A549 (cell line): Measurements from ENCODE around the gene MCM10. TPM values are rescaled to one million over a fixed set of nuclear protein-coding genes. Genes with fewer than 3 reads are reported as not detected.

Source experiments
- ATAC-seq, 2 experiments: fragments of 200-7000 bp in 1 of 2; fragments of >200 bp in 1 of 2; cut with Nextera tagmentation in 1 of 2; cut with Tn5 transposase in 1 of 2; 3 replicates each; pipeline versions ENCODE4 v1.8.0 to v1.9.1; 2018 to 2020; ENCODE audit warnings: mild to moderate bottlenecking in 1 of 2, moderate library complexity in 1 of 2
- CTCF ChIA-PET: fragments of 300-600 bp; sonication (Branson Sonifier 250); formaldehyde crosslinking; extraction: SDS; loops from one replicate; lab custom pipeline; 2021; ENCODE audit warnings: antibody characterized with exemption, inconsistent platforms; lab: Yijun Ruan, JAX
- POLR2A ChIA-PET: fragments of 350-600 bp; formaldehyde crosslinking; extraction: SDS; loops from one replicate; lab custom pipeline; 2021; ENCODE audit warnings: antibody characterized with exemption, inconsistent platforms; lab: Yijun Ruan, JAX
- DNase-seq, 2 experiments: peaks; one replicate each; pipeline versions ENCODE4 v3.0.0 to v3.0.0-alpha.2; 2011 to 2016; ENCODE audit warnings: low read depth in 1 of 2, low spot score in 1 of 2
- FAIRE-seq: peaks from 2 replicates; lab custom pipeline; 2011; peaks lifted over from hg19 to GRCh38; lab: Jason Lieb, UNC
- H3K27ac ChIP-seq, 2 experiments: fragments of >200 bp; sonication (Bioruptor Twin); formaldehyde crosslinking; 3 replicates each; pipeline ENCODE4 v1.5.1; 2016 to 2017
- H3K4me1 ChIP-seq: fragments of >200 bp; sonication (Bioruptor Twin); formaldehyde crosslinking; 3 replicates; pipeline ENCODE4 v1.6.1; 2016
- H3K4me2 ChIP-seq: fragments of >200 bp; sonication (Bioruptor Twin); formaldehyde crosslinking; 3 replicates; pipeline ENCODE4 v1.6.1; 2016
- H3K4me3 ChIP-seq: fragments of >200 bp; sonication (Bioruptor Twin); formaldehyde crosslinking; 3 replicates; pipeline ENCODE4 v1.5.1; 2016
- H3K9me3 ChIP-seq: fragments of >200 bp; sonication (Bioruptor Twin); formaldehyde crosslinking; 3 replicates; pipeline ENCODE4 v1.6.1; 2016
- BHLHE40 ChIP-seq: IDR thresholded peaks from 2 replicates; pipeline ENCODE4 v1.6.1; 2012; ENCODE audit warnings: low read depth, low read length, inconsistent platforms
- CBX8 ChIP-seq: fragments of 200-600 bp; sonication (generic); IDR thresholded peaks from 2 replicates; pipeline ENCODE4 v1.6.1; 2016
- CEBPB ChIP-seq, 2 experiments: fragments of >200 bp in 1 of 2; sonication (Bioruptor Twin) in 1 of 2; formaldehyde crosslinking in 1 of 2; IDR thresholded peaks; 2 replicates each; pipeline ENCODE4 v1.6.1; 2012 to 2016
- E2F6 ChIP-seq: IDR thresholded peaks from 2 replicates; pipeline ENCODE4 v1.6.1; 2012; ENCODE audit warnings: low read depth, borderline replicate concordance
- EHMT2 ChIP-seq: fragments of 200-600 bp; sonication (generic); IDR thresholded peaks from 2 replicates; pipeline ENCODE4 v1.6.1; 2016; ENCODE audit warnings: antibody characterized with exemption, low read depth, mild to moderate bottlenecking, moderate library complexity
- FOSB ChIP-seq: fragments of 250-450 bp; sonication (Bioruptor Pico); IDR thresholded peaks from 2 replicates; pipeline ENCODE4 v1.5.0; 2020; ENCODE audit warnings: mild to moderate bottlenecking, moderate library complexity
- FOXS1 ChIP-seq: fragments of 250-450 bp; sonication (Bioruptor Pico); IDR thresholded peaks from 2 replicates; pipeline ENCODE4 v1.5.0; 2020; ENCODE audit warnings: mild to moderate bottlenecking, moderate library complexity
- GATA3 ChIP-seq: IDR thresholded peaks from 2 replicates; pipeline ENCODE4 v1.6.1; 2012; ENCODE audit warnings: borderline replicate concordance
- HEYL ChIP-seq: fragments of 250-450 bp; sonication (Bioruptor Pico); IDR thresholded peaks from 2 replicates; pipeline ENCODE4 v1.8.0; 2021; ENCODE audit warnings: mild to moderate bottlenecking, moderate library complexity
- HMGXB4 ChIP-seq: fragments of 250-450 bp; sonication (Bioruptor Pico); IDR thresholded peaks from 2 replicates; pipeline ENCODE4 v1.5.0; 2021; ENCODE audit warnings: mild to moderate bottlenecking, moderate library complexity, borderline replicate concordance
- HOXB13 ChIP-seq: fragments of 250-450 bp; sonication (Bioruptor Pico); IDR thresholded peaks from 2 replicates; pipeline ENCODE4 v1.5.0; 2020; ENCODE audit warnings: low read depth, mild to moderate bottlenecking, moderate library complexity
- JUNB ChIP-seq: fragments of >200 bp; sonication (Bioruptor Twin); formaldehyde crosslinking; IDR thresholded peaks from 2 replicates; pipeline ENCODE4 v1.6.1; 2016
- KDM1A ChIP-seq: fragments of 200-600 bp; sonication (generic); IDR thresholded peaks from 2 replicates; pipeline ENCODE4 v1.6.1; 2016; ENCODE audit warnings: low read depth, mild to moderate bottlenecking
- KDM5A ChIP-seq: fragments of 200-600 bp; sonication (generic); IDR thresholded peaks from 2 replicates; pipeline ENCODE4 v1.6.1; 2016; ENCODE audit warnings: antibody characterized with exemption, mild to moderate bottlenecking
- MYC ChIP-seq: IDR thresholded peaks from 2 replicates; pipeline ENCODE4 v1.6.1; 2012; ENCODE audit warnings: mild to moderate bottlenecking, inconsistent platforms, low read length, improper control_type of control experiment, borderline replicate concordance
- NPAS2 ChIP-seq: fragments of 250-450 bp; sonication (Bioruptor Pico); IDR thresholded peaks from 2 replicates; pipeline ENCODE4 v1.8.0; 2022; ENCODE audit warnings: mild to moderate bottlenecking, moderate library complexity, borderline replicate concordance
- PHF8 ChIP-seq: fragments of 200-600 bp; sonication (generic); IDR thresholded peaks from 2 replicates; pipeline ENCODE4 v1.6.1; 2016; ENCODE audit warnings: low read depth, mild to moderate bottlenecking, antibody characterized with exemption, moderate library complexity, borderline replicate concordance
- RAD21 ChIP-seq, 2 experiments: fragments of >200 bp in 1 of 2; sonication (Bioruptor Twin) in 1 of 2; formaldehyde crosslinking in 1 of 2; IDR thresholded peaks in 1 of 2; conservative IDR thresholded peaks in 1 of 2; 2 replicates in 1 of 2; 3 replicates in 1 of 2; pipeline ENCODE4 v1.6.1; 2012 to 2018; ENCODE audit warnings: inconsistent platforms in 1 of 2
- RARB ChIP-seq: fragments of 250-450 bp; sonication (Bioruptor Pico); IDR thresholded peaks from 2 replicates; pipeline ENCODE4 v1.8.0; 2021; ENCODE audit warnings: mild to moderate bottlenecking, moderate library complexity
- USF2 ChIP-seq: fragments of 450-650 bp; IDR thresholded peaks from 2 replicates; pipeline ENCODE4 v1.6.1; 2014; ENCODE audit warnings: antibody characterized with exemption
- ZFP36 ChIP-seq: fragments of 450-650 bp; IDR thresholded peaks from 2 replicates; pipeline ENCODE4 v1.6.1; 2014; ENCODE audit warnings: borderline replicate concordance; ENCODE audit not compliant: partially characterized antibody
- WGBS: methylation state at CpG from one replicate; pipeline ENCODE4 v1.1.6; 2017; ENCODE audit errors: missing lambda C conversion rate; 5-methylcytosine and 5-hydroxymethylcytosine counted together
- polyA plus RNA-seq, 4 experiments: library from polyadenylated mRNA; depleted of rRNA in 3 of 4; stranded (reverse); fragments of >200 nt; fragmentation: RNase III in 1 of 4; extraction: RNeasy Plus Mini Kit Qiagen cat#74134 plus additional on column Dnase treatment in 1 of 4; gene quantifications; 2 replicates in 3 of 4; 3 replicates in 1 of 4; pipeline ENCODE4 v1.2.3, GENCODE V29; 2011 to 2017

The MCM10 gene
- polyA plus RNA-seq, 2 of the 4 experiments (the other 2 are of a cell fraction), result 24.3 to 24.4 TPM

GRCh38 chr10:13115832-13116803 lies 45.2 kb upstream of the MCM10 start:
- Histone ChIP-seq H3K9me3 (no peaks in the 10 kb centered on the region), H3K4me3 (no peak overlapping the region), H3K27ac (no peak overlapping the region), H3K4me2 (no peak overlapping the region)
- 84% methylated on average over 12 of the region's 12 CpGs for WGBS
- ChIA-PET POLR2A (no interaction called here), CTCF (interaction anchor here (0.5 to 2.3 kb wide), 4 partner anchors 9 to 307 kb away, joined by 3 to 9 read pairs (median 6); partner anchors contain the start of genes MCM10 and OPTN)
- no peak for DNase-seq
- FAIRE-seq, result no peak
- ATAC-seq, result no peak
- TF ChIP-seq BHLHE40, result no peak
- TF ChIP-seq, all 56 proteins: peak for 0
- H3K4me1 ChIP-seq, result no peaks in the 10 kb centered on the region

- H3K4me2 ChIP-seq, result no peak overlapping the region
- WGBS, result 81% methylated on average over 14 of the region's 14 CpGs
- H3K27ac ChIP-seq, result no peak overlapping the region
- H3K9me3 ChIP-seq, result no peaks in the 10 kb centered on the region
- ATAC-seq, result no peak
- CTCF ChIA-PET, result interaction anchor here (0.6 to 2.3 kb wide), 7 partner anchors 9 to 880 kb away, joined by 3 to 9 read pairs (median 5); partner anchors contain the start of genes MCM10 and OPTN
- no peak overlapping the region for H3K4me3 ChIP-seq
- no peak for TF ChIP-seq FOXS1 (CRISPR knock-in tag)
- H3K4me1 ChIP-seq, result no peaks in the 10 kb centered on the region
- POLR2A ChIA-PET, result no interaction called here
- no peak for DNase-seq
- FAIRE-seq, result no peak
Measured at GRCh38 chr10:13117841-13118783, 43.2 kb upstream of the MCM10 start.

GRCh38 chr10:13118784-13119410 lies 42.5 kb upstream of the MCM10 start:
- FAIRE-seq (no peak), ATAC-seq (no peak), DNase-seq (no peak)
- Histone ChIP-seq H3K4me3 (no peak overlapping the region), H3K4me2 (no peak overlapping the region), H3K9me3 (no peaks in the 10 kb centered on the region), H3K4me1 (no peaks in the 10 kb centered on the region), H3K27ac (no peak overlapping the region)
- ChIA-PET CTCF (interaction anchor here (0.6 to 2.3 kb wide), 5 partner anchors 10 to 881 kb away, joined by 3 to 8 read pairs (median 5); partner anchors contain the start of genes MCM10 and OPTN), POLR2A (no interaction called here)
- TF ChIP-seq CEBPB (IDR thresholded peaks at IDR 0.05) (no peak), RARB (CRISPR knock-in tag) (no peak), MYC (no peak), CBX8 (no peak), EHMT2 (no peak), JUNB (no peak), FOSB (CRISPR knock-in tag) (no peak), RAD21 (conservative IDR thresholded peaks at IDR 0.05 in 1 of 2, IDR thresholded peaks at IDR 0.05 in 1 of 2) (no peak), HMGXB4 (CRISPR knock-in tag) (no peak), PHF8 (no peak), KDM1A (no peak), KDM5A (no peak), E2F6 (no peak), GATA3 (no peak), HEYL (CRISPR knock-in tag) (no peak), USF2 (no peak), ZFP36 (no peak), HOXB13 (CRISPR knock-in tag) (no peak), NPAS2 (CRISPR knock-in tag) (no peak)
- 83% methylated on average over 3 of the region's 3 CpGs for WGBS
